ELF-1 (cell line): ENCODE results near the gene UBA1.
A peak's percentile ranks its signal among the peaks of the same experiment; 100 is the strongest.

Source experiments
- DNase-seq: peaks from one replicate; pipeline ENCODE4 v3.0.0-alpha.2; 2016; ENCODE audit warnings: low read depth, low spot score

The UBA1 gene

GRCh38 chrX:47210661-47211425, 17.2 kb downstream of the UBA1 start:
- no peak for DNase-seq

DNA sequence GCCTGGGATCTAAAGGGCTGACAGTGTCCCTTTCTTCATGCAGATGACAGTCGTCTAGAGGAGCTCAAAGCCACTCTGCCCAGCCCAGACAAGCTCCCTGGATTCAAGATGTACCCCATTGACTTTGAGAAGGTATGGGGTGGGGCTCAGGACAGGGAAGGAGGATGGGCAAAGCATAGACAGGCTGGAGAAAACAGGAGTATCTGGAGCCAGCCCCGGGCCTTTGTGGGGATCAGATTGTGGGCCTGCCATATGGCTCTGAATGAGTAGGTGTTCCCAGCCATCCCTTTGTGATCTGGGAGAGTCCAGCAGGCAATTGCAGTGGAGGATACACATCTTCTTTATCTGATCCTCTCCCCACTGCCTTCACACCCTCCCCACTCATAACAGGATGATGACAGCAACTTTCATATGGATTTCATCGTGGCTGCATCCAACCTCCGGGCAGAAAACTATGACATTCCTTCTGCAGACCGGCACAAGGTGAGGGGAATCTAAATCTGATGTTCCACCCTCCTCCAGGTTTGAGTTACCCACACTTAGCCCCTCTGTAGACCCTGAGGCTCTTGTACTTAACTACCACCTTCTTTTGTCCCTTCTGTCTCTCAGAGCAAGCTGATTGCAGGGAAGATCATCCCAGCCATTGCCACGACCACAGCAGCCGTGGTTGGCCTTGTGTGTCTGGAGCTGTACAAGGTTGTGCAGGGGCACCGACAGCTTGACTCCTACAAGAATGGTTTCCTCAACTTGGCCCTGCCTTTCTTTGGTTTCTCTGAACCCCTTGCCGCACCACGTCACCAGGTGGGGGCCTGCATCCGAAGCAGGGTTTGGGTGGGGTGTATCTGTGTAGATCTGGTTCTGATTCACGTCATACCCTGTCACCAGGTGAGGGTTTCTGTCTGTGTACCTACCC, 19.0 kb downstream of the UBA1 start:
- no peak for DNase-seq

- DNase-seq: no peak
Measured at GRCh38 chrX:47214435-47215077, 20.9 kb downstream of the UBA1 start.

DNA sequence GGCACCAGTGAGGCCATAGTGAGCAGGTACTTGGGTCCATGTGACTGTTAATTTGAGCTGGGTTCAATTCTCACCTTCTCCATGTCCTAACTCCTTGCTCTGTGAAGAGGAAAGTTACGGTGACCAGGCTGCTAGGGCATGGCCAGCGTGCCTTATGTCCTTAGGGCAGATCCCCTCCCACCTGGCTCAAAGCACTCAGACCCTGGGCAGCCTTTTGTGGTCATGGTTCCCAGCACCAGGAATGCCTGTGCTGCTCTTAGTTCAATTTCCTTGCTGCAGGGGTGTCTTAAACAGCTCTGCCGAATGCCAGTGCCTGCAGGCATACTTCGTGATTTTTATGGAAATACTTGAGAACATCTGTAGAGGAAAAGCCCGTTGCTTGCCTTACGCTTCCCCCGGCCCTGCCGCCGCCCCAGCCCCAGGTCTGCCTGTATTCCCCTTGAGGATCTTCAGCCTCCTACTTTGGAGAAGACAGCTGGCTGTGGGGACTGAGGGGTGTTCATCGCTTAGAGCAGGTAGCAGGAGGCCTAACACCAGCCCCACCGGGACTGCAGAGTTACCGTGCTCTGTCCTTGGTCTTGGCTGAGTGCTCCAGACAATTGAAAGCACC, 21.8 kb downstream of the UBA1 start:
- DNase-seq: peak; percentile 71

GRCh38 chrX:47216393-47216925, 22.8 kb downstream of the UBA1 start:
- DNase-seq: no peak

- peak; percentile 88 for DNase-seq
Measured at GRCh38 chrX:47217121-47217851, 23.7 kb downstream of the UBA1 start.

- DNase-seq: peak; percentile 100
Measured at GRCh38 chrX:47217852-47218279, 24.2 kb downstream of the UBA1 start.

GRCh38 chrX:47218280-47218919, 24.8 kb downstream of the UBA1 start, which contains the start of gene CDK16:
Gene CDK16, plus strand, starts transcription at chrX:47218681. Its CDS starts 4,877 bp downstream, at chrX:47223558.
- DNase-seq: peak; percentile 95

GRCh38 chrX:47218920-47219815, 25.5 kb downstream of the UBA1 start:
- DNase-seq: peak; percentile 54

DNA sequence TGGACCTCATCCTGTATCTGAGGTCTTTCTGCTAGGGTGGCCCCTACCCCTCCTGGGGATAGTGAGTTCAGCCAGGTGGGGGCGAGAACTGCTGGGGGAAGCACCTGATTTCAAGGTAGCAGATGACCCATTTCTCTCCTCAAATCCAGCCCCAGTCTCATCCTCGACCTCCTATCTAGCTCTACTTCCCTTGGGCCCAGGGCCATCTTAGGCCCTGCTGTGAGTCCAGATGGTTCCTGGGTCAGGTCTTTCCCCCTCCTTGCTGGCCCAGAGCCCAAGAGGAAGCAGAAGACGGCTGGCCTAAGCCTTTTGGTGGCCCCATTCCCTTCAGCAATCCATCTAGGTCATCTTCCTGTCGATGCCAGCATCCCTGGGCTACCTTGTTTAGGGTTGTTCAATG, 28.1 kb downstream of the UBA1 start:
- DNase-seq: no peak

DNA sequence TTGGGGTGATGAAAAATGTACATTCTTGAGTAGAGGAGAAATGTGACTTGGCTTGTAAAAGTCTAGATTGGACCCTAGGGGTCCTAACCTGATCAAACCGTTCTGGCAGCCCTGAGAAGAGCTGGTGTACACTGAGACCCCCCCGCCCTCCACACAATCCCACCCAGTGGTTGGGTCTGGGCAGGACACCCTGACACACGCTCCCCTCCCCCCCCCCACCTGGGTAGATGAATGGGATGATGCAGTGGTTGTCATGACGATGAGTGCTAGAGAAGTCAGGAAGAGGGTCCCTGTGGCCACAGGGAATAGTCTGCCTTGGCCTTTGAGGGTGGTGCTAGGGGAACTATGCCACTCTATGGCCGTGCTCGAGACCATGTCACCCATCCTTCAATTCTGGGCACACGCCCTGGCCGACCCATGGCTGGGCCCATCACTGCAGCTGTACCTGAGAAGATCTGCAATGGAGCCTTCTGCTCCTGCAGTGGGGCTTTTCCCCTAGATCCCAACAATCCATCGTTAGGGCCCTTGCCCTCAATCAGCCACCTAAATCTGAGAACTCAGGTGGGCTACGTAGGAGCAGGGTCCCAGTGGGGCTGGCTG, 29.2 kb downstream of the UBA1 start:
- no peak for DNase-seq

DNA sequence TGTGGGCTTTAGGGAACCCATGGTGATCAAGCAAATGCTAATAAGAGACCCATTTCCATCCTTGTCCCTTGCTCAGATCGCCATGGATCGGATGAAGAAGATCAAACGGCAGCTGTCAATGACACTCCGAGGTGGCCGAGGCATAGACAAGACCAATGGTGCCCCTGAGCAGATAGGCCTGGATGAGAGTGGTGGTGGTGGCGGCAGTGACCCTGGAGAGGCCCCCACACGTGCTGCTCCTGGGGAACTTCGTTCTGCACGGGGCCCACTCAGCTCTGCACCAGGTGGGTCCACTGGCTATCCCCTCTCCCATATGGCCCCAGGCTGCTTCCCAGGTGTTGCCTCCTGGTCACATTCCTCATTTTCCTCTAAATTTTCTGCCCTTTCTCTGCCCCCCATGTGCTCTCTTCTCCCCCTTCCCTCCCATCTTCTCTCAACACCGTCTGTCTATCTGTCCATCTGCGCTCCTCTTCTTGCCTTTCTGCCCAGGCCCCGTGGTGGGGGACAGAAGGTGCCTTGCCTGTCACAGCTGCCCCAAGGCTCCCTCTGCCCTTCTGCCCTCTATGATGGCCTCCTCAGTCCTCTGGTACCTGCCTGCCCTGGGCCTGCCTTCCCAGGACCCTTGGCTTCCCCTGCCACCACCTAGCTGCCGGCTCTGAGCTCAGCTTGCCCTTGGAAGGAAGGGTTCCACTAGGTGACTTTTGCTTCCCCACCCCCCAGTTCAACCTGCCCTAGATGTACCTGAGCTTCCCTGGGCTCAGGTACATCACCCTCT, 30.0 kb downstream of the UBA1 start:
- DNase-seq: no peak

DNA sequence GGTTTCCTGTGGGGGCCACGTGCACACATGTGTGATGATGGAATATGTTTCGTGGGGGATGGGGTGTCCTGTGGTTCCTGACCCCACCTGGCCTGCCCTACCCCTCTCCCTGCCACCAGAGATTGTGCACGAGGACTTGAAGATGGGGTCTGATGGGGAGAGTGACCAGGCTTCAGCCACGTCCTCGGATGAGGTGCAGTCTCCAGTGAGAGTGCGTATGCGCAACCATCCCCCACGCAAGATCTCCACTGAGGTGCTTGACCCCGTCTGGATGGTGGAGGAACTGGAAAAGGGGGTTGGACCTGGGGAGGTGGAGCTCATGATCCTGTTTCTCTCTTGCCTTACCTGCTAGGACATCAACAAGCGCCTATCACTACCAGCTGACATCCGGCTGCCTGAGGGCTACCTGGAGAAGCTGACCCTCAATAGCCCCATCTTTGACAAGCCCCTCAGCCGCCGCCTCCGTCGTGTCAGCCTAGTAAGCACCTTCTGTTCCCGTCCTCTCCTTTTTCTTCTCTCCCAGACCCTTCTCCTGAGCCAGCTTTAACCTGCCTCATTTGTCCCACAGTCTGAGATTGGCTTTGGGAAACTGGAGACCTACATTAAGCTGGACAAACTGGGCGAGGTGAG, 30.8 kb downstream of the UBA1 start:
- no peak for DNase-seq

DNA sequence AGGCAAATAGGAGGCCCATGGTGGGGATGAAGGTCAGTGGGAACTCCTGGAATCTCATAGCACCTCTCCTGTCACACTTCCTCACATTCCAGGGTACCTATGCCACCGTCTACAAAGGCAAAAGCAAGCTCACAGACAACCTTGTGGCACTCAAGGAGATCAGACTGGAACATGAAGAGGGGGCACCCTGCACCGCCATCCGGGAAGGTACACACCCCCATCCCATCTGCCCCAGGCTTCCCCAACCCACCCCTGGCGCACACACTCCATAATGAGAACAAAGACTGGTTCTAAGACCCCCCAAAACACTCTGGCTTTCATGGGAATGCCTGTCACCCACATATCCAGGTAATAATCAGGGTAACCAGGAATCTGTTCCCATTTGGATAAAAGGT, 31.3 kb downstream of the UBA1 start:
- no peak for DNase-seq

DNA sequence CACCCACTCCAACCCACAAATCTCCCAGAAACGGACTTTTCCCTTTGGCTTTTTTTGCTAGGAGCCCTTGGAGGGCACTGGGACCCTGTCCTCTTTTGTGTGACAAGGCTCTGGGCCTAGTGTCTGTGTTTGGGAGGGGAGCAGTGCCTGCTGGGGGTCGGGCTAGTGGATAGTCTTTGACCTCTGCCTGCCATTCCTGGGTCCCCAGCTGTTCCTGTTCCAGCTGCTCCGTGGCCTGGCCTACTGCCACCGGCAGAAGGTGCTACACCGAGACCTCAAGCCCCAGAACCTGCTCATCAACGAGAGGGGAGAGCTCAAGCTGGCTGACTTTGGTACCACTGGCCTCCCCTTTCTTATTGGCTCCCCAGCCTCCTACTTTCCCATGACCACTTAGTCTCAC, 32.4 kb downstream of the UBA1 start:
- DNase-seq: no peak

DNA sequence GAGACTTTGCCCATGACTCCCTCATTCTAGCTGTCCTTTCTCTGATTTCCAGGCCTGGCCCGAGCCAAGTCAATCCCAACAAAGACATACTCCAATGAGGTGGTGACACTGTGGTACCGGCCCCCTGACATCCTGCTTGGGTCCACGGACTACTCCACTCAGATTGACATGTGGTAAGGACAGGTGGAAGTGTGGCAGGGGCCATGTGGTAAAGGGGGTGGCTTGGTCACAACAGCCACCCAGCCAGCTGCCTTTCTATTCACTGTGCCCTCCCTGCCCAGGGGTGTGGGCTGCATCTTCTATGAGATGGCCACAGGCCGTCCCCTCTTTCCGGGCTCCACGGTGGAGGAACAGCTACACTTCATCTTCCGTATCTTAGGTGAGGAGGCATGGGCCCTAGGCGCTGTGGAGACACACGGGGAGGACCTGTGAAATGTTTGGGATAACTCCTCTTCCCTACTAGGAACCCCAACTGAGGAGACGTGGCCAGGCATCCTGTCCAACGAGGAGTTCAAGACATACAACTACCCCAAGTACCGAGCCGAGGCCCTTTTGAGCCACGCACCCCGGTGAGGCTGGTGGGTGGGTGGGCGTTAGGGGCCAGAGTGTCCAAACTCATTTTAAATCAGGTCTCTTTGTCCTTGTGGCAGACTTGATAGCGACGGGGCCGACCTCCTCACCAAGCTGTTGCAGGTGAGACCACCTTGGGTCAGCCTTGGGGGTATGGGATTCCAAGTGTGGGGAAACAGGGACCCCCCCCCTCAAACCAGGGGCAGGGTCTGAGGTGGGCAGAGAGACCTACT, 33.1 kb downstream of the UBA1 start:
- DNase-seq: no peak

DNA sequence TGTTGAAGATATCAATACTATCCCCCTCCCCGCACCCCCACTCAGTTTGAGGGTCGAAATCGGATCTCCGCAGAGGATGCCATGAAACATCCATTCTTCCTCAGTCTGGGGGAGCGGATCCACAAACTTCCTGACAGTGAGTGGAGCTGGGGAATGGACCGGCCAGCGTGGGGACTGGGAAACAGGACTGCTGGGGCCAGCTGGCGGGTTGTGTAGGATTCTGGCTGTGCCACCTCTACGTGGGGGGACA, 33.6 kb downstream of the UBA1 start:
- no peak for DNase-seq
